Renal cortex interstitium (tissue), 15 donors: ENCODE results near the gene GUCA2A. TPM values are rescaled to one million over a fixed set of nuclear protein-coding genes. Genes with fewer than 3 reads are reported as not detected.
"Not testable (repeated sequence)": the region's sequence is repeated elsewhere in the genome, so short reads cannot be mapped to it uniquely, and the experiment has no call there.

Experiments
- DNase-seq, 11 donors: peaks; one replicate each; pipeline ENCODE4 v3.0.0-alpha.2; 2013; ENCODE audit warnings: low read depth in 9 of 11, low spot score in 4 of 11; ENCODE audit errors: extremely low read depth in 1 of 11
- long read RNA-seq, 16 experiments: transcript quantifications; one replicate each; lab custom pipeline, GENCODE V29; 2026
- polyA plus RNA-seq, 3 donors: library from polyadenylated mRNA; unstranded; fragments of 120-200 nt; gene quantifications; one replicate each; pipeline ENCODE4 v1.2.1, GENCODE V29; 2013; ENCODE audit not compliant: insufficient read length in 3 of 3

Gene GUCA2A, protein sequence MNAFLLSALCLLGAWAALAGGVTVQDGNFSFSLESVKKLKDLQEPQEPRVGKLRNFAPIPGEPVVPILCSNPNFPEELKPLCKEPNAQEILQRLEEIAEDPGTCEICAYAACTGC
- polyA plus RNA-seq: not detected
- long read RNA-seq, donor 1: 0 reads
- long read RNA-seq, donor 2: 0 reads
- long read RNA-seq, donor 3: 0 reads
- long read RNA-seq, donor 4: 0 reads
- long read RNA-seq, donor 5: 0 reads
- long read RNA-seq, donor 6: 0 reads
- long read RNA-seq, donor 7: 0 reads
- long read RNA-seq, donor 8: 0 reads
- long read RNA-seq, donor 9: 0 reads
- long read RNA-seq, donor 10: 0 reads
- long read RNA-seq, donor 11: 0 reads
- long read RNA-seq, donor 12, partial matches to known transcripts: 0 of 1 reads
- long read RNA-seq, donor 12, other reads (novel, unspliced or antisense): 0 of 1 reads
- long read RNA-seq, donor 13: 0 reads
- long read RNA-seq, donor 14: 0 reads
- long read RNA-seq, donor 15: 0 reads
- long read RNA-seq, donor 16: 0 reads

DNA sequence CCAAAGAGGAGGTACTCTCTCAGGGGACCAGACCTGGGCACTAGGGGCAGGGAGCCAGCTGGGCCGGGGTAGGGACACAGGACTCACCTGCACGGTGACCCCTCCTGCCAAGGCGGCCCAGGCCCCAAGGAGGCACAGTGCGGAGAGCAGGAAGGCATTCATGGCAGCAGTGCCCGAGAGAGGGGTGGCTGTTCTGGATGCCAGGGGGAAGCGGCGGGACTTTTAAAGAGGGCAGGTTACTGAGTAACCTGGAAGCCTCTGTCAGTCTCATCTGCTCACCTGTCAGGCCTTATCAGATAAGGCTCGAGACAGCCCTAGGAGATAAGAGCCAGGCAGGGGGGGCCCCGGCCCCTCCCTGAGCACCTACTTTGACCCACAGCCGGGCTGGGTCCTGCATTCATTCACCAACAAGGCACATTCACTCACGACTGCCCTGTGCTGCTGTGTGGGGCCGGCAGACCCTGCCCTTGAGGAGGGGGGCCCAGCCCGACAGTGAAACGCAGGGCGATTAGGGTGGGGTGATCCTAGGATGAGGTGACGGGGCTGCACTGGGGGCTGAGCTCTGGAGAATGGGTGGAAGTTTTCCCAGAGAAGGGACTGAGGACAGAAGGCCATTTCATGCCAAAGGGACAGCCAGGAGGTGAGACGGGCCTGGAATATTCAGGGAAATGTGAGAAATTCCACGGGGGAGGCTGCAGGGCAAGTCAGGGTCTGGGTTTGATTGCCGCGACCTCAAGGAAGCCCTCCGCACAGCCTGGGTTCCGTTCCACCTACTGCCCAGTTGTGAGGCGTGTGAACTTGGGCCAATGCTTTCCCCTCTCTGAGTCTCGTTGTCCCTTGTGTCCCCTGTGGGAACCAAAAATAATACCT, at the start of gene GUCA2A:
Gene GUCA2A, minus strand, starts transcription at position 195 of the 870 bp plus-strand sequence. Its CDS starts 33 bp downstream, at position 162.
- no peak for DNase-seq

DNA sequence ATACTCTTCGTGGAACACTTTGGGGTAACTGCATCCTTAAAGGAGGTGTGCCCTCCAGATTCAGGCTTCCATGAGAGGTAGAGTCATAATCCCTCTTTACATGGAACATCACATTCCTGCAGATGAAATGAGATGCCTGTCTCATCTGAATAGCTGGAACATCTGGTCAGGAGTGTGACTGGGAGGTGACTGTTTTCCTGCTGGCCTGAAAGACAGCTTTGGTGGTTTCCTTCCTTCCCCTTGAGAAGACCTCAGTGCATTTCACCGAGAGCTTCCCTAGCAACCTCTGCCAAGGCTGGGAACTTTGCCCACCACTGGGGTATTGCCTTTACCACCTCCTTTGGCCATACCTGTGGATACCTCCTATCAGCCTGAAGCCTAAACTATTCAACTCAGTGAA, 46.7 kb upstream of the GUCA2A start:
- DNase-seq: no peak

DNA sequence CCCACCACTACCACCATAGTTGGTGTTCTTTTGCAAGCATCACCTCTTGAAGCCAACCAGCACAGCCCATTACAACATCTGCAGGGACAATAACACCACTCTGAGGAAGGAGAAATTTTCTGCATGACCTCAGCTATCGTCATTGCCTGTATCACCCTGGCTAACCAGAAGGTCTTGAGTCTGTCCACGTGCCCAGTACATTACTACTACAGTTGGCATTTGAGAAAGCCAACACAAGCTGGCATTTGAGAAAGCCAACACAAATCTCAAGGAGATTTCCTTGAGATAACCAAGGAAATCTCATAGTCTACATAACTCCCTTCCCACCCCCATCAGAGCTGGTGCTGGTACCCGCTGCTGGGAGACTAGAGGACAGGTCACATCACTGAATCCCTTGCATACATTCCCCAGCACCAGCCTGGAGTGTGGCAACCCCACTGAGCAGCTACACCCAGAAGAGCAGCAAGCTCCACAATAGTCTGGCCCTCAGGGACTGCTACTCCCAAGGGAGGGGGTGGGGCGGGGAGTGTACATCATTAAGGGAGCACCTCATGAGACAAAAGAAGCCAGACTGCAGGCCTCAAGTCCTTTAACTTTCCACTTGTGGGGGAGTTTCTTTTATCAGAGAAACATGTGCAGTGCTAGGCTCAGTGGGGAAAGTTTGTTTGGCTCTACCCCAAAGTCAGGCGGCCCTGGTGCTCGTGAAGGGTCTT, 46.0 kb upstream of the GUCA2A start:
- DNase-seq: no peak

DNA sequence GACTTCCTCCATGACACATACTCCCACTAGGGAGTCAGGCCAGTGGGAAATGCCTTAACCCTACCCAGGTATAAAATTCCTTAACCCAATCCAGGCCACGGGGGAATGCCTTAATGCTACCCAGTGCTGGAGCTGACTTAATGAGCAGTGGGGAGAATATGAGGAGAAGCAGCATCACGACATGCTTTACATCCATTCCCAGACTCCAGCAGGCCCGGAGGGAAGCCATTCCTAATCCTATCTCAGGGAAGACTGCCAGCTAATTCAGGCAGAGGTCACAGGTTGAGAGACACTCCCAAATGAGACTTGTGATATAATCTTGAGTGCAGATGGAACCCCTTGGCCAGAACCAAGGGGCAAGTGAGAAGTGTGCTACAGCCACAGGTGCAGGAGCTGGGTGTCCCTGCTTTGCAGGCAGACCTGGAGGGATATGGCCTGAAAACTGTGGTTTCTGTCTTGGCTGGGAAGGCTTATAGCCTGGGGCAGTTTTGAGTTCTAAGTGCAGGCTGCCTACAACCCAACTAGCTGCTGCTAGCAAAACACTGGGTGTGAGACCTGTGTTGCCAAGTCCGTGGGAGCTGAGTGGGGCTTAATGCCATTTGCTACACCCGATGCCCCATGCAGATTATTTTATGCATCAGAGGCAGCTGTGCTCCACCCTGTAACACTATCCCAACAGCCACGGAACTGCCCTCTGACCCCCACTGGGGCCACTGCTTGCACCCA, 45.1 kb upstream of the GUCA2A start:
- no peak for DNase-seq

DNA sequence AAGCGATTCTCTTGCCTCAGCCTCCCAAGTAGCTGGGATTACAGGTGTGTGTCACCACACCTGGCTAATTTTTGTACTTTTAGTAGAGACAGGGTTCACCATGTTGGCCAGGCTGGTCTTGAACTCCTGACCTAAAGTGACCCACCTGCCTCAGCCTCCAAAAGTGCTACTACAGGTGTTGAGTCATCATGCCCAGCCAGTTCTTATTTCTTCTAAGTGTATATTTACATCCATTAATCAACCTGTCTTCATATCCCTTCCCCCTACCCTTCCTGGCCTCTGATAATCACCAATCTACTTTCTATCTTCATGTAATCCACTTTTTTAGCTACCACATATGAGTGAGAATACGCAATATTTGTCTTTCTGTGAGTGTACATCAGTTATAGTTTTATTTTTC, 42.4 kb upstream of the GUCA2A start:
- not testable (repeated sequence) for DNase-seq

DNA sequence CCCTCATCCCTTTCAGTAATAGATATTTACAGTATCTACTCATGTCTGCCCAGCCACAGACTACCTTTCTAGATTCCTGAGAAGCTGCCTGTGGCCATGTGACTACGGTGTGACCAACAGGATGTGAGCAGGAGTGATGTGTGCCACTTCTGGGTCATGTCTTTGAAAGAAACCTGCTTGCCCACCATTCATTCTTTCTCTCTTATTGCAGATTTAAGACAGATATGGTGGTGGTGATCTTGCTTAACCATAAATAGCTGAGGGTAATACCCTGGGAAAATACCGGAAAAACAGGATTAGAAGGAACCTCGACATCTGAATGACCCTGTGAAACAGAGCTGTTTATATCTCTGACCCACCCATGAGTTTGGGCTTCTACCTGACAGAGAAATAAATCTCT, 41.6 kb upstream of the GUCA2A start:
- peak in 1 of 11 donors; percentile 11 for DNase-seq

DNA sequence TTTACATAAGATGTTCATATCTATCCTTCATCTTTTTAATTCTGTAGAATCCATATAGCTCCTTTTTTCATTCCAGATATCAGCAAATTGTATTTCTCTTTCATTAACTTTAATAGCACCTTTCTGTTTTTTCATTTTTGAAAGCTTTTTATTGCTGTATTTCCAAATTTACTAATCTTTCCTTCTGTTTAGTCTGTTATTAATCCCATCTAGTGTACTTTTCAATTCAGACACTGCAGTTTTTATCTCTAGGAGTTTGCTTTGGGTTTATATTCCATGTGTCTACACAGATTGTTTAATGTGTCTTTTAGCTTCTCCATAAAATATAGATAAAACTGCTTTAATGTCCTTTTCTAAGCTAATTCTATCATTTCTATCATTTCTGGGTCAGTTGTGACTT, 37.4 kb upstream of the GUCA2A start:
- no peak for DNase-seq

DNA sequence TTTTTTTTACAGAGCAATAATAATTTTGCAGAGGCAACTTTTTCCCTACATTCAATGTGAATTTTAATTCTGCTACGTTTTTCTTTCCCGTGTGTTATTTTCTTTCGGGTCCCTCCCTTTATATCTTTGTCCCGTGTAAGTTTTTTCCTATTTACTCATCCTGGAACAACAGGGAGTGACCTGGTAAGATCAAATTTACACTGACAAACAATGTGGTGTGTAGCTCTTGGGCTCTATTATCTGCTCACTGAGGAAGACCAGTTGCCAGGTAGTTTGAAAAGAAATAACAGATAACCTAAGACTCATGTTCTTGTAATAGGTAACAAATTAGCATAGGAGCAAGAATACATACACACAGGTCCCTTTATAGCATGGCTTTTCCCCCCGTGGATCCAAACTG, 33.7 kb upstream of the GUCA2A start:
- no peak for DNase-seq

DNA sequence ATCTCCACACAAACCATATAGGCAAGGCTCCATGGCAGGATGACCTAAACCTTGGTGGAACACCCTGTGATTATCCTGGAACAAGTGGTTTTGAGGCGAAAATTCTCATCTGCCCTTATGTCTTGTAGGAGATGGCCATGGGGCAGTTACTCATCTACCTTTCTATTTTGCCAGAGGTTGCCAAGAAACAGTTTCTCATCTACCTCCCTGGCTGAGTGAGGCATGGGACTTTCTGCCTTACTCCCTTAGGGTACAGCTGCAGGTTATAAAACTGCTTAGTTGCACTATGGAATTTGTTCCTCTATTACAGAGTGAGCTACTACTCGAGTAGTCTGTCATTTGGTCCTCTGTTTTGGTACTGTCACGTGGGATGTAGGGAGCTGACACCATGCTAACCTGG, 31.3 kb upstream of the GUCA2A start:
- no peak for DNase-seq

DNA sequence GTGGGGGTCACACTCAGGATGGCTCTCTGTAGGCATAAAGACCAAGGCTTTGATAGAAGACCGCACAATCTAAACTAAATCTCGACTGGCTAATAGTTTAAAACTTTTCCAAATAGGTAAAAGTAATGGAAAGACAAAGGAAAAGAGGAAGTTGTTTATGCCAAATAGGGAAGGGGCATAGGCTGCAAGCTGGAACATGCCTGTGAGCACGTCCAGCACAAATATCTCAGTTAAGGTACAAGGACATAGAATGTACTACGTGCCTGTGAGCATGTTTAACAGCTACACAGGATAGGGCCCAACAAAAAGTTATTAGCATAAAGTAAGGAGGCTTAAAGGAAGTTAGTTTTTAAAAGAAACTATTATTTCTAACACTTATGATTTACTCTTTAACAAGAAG, 27.6 kb upstream of the GUCA2A start:
- no peak for DNase-seq

DNA sequence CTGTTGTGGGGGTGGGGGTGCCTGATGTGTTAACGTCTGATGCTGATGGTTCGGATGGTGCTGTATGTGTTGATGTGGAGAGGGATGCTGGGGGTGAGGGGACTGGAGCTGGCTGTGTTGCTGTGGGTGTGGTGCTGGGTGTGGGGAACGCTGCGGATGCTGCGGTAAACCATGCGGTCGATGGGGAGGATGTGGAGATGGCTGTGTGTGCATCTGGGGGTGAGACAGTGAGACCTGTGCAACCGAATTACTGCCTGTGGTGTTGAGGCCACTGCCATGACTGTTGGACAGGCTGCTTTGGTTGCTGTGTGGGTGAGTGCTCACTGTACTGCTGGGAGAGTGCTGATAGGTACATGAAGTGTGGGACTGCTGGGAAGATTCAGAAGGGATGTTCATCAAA, 26.8 kb upstream of the GUCA2A start:
- DNase-seq: no peak

DNA sequence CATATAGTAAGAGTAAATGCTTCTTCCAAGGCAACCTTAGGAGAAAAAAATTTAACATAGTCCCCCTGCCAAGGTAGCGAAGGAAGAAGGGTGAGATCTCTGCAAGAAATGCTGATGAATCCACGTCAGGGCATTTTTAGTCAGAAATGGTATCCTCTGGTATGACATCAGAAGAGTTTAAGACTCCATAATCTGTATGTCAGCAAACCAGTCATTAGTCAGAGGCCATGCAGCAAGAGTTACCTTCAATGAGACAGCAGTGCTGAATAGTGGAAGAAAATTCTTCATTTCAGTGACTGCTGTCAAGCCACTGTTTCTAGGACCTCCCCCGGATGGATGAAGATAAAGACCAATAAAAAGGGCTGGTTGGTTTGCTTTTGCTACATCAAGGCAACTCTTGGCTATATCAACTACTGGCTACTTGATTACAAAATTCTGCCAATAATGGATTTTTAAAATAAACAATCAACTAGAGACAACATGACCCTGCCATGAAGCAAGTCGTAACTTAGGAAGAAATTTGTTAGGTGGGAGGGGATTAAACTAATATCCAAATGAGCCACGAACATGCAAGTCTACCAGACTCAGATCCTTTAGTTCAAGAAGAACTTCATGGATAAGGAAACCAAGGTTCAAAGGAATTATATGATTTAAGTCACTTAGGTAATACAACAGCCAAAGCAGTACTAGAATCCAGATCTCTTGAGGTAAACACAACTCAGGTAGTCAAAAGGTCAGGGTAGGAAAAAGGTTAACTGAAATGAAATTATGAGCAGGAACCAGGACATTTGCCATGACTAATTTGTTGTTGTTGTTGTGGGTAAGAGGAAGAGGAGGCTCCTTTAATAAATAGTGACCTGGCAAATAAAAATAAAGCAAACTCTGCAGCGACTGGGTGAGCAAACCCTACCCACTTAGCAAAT, 25.6 kb upstream of the GUCA2A start:
- DNase-seq: no peak

DNA sequence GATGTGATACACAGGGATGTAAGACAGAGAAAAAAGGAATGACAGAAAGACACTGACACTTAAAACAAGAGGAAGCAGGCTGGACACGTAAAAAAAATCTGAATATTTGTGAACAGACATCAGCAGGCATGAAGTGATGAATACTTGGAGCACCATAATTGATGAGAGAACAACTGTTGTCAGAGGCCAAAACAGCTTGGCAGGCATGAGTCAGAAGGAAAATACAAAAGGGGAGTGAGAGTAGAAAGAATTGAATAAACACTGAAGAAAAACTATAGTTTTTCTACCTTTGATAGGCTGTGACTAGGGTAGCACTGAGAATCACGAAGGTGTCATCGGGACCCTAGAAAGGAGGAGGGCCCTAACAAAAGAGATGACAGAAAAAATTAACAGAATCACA, 21.6 kb upstream of the GUCA2A start:
- no peak for DNase-seq

DNA sequence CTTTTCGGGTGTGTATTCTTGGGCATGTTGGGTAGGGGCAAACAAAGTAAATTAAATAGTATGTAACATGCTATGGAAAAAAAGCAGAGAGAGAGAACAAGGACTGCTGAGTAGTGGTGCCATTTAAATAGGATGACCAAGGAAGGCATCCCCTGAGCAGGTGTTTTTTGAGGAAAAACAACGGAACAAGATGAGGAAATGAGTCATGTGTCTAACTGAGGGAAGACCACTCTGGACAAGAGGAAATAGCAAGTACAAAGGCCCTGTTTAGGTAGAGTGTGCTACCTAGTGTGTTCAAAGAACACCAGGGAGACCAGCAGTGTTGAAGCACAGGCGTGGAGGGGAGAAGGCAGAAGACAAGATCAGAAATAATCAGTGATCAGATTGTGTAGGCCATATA, 20.1 kb upstream of the GUCA2A start:
- DNase-seq: no peak

DNA sequence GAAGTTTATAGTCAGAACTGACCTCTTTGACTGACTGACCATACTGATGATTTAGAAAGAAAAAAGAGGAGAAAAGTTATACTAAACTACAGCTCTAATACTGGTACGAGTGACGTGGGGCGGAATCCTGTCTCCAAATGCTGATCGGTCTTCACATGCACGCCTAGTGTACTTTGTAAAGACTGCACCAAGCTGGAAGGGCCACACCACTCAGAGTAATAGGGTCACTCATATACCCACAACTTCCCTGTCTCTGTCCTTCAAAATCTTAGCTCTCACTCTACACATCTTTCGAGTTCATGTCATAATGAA, 19.4 kb upstream of the GUCA2A start:
- no peak for DNase-seq

DNA sequence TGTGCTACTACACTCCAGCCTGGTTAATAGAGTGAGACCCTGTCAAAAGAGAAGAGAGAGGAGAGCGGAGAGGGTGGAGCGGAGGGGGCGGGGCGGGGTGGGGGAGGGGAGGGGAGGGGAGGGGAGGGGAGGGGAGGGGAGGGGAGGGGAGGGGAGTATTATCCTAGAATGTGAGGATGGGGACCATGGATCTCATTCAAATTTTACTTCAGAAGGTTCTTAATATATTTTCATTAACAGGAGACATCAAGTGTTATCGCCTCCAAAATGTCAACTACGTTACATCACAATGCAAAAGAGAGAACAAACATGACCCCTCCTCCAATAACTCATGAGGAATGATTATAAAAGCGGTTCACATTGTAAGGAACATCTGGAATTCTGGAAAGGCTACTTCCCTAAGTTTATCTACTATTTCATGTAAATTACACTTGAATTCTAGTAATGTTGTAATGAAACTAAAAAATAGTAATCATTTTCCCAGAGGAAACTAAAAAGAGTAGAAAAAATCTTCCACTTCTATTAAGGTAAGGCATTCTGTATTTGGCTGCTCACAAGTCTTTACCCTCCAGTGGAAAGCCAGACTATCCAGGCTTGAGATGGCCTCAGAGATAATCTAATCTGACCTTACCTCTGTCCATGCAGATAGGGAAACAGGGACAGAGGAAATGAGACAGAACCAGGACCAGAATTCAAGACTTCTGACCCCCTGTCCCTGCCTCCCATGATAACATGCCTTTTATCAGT, 18.8 kb upstream of the GUCA2A start:
- no peak for DNase-seq

DNA sequence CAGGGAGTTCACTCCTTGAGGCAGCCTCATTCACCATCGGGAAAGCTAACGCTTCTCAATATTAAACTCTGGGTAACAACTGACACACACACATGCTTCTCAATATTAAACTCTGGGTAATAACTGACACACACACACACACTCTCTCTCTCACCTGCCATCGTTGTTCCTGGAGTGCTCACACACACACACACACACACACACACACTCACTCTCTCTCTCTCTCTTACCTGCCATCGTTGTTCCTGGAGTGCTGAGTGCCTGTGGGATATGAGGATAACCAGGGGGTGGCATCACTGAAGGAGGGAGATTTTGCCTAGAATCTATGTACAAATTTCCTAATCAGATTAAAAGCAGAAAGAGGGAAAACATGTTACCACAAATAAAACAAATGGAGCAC, 17.1 kb upstream of the GUCA2A start:
- DNase-seq: no peak
